HEK293 (cell line): ENCODE measurements around the gene PRKCQ.
A peak's percentile ranks its signal among the peaks of the same experiment; 100 is the strongest.

Source experiments
- CTCF ChIA-PET: fragments of 350-600 bp; formaldehyde crosslinking; extraction: SDS; loops from one replicate; lab custom pipeline; 2021; ENCODE audit warnings: antibody characterized with exemption; lab: Yijun Ruan, JAX
- POLR2A ChIA-PET: fragments of 300-600 bp; formaldehyde crosslinking; extraction: SDS; loops from one replicate; lab custom pipeline; 2020; ENCODE audit warnings: antibody characterized with exemption, inconsistent platforms; lab: Yijun Ruan, JAX
- H3K27ac ChIP-seq: fragments of 200-500 bp; sonication (Bioruptor generic); 2 replicates; pipeline ENCODE4 v1.5.1; 2014; ENCODE audit warnings: low read depth, low read length, control low read depth, inconsistent platforms; ENCODE audit errors: extremely low read depth
- H3K36me3 ChIP-seq, 2 experiments: fragments of 200-500 bp in 1 of 2; sonication (Bioruptor generic) in 1 of 2; 1 replicate in 1 of 2; 2 replicates in 1 of 2; pipeline ENCODE4 v1.5.1; 2014 to 2017; ENCODE audit warnings: inconsistent platforms in 2 of 2, low read length in 2 of 2; ENCODE audit not compliant: control insufficient read depth in 2 of 2, insufficient read depth in 1 of 2
- H3K4me1 ChIP-seq: fragments of 200-500 bp; sonication (Bioruptor generic); 2 replicates; pipeline ENCODE4 v1.5.1; 2014; ENCODE audit warnings: mild to moderate bottlenecking, low read length, inconsistent platforms; ENCODE audit not compliant: control insufficient read depth, insufficient read depth
- H3K4me3 ChIP-seq: 2 replicates; pipeline ENCODE4 v1.5.1; 2011; ENCODE audit warnings: low read depth, mild to moderate bottlenecking, control low read depth, low read length, moderate library complexity
- H3K9me3 ChIP-seq: fragments of 200-500 bp; sonication (Bioruptor generic); 2 replicates; pipeline ENCODE4 v1.5.1; 2014; ENCODE audit warnings: low read depth, low read length, inconsistent platforms; ENCODE audit not compliant: control insufficient read depth, insufficient read depth
- BCL11A ChIP-seq: fragments of 450-650 bp; formaldehyde crosslinking; IDR thresholded peaks from 2 replicates; pipeline ENCODE4 v1.5.1; 2016; ENCODE audit warnings: low read depth, missing biosample characterization, missing genetic modification characterization
- GLIS1 ChIP-seq: fragments of 450-650 bp; formaldehyde crosslinking; IDR thresholded peaks from 2 replicates; pipeline ENCODE4 v1.5.1; 2016; ENCODE audit warnings: missing biosample characterization, missing genetic modification characterization
- HOXA7 ChIP-seq: sonication (generic); formaldehyde crosslinking; IDR thresholded peaks from 2 replicates; pipeline ENCODE4 v1.8.1; 2022; ENCODE audit warnings: missing genetic modification reagents, borderline replicate concordance
- KLF10 ChIP-seq: fragments of 450-650 bp; IDR thresholded peaks from 2 replicates; pipeline ENCODE4 v1.5.1; 2018; ENCODE audit warnings: missing biosample characterization, mild to moderate bottlenecking, missing genetic modification characterization
- KLF8 ChIP-seq: fragments of 450-650 bp; formaldehyde crosslinking; IDR thresholded peaks from 2 replicates; pipeline ENCODE4 v1.5.1; 2016; ENCODE audit warnings: missing biosample characterization, missing genetic modification characterization
- MZF1 ChIP-seq: fragments of 450-650 bp; formaldehyde crosslinking; IDR thresholded peaks from 2 replicates; pipeline ENCODE4 v1.5.1; 2017; ENCODE audit warnings: missing biosample characterization, missing genetic modification characterization, borderline replicate concordance
- OVOL3 ChIP-seq: fragments of 450-650 bp; formaldehyde crosslinking; IDR thresholded peaks from 2 replicates; pipeline ENCODE4 v1.5.1; 2016; ENCODE audit warnings: missing biosample characterization, missing genetic modification characterization
- SP7 ChIP-seq: fragments of 450-650 bp; formaldehyde crosslinking; IDR thresholded peaks from 2 replicates; pipeline ENCODE4 v1.5.1; 2016; ENCODE audit warnings: missing biosample characterization, missing genetic modification characterization
- TCF7L2 ChIP-seq: IDR thresholded peaks from 2 replicates; pipeline ENCODE4 v1.6.1; 2011; ENCODE audit warnings: low read depth, mild to moderate bottlenecking, inconsistent platforms, low read length, moderate library complexity, borderline replicate concordance
- ZNF146 ChIP-seq: fragments of 450-650 bp; formaldehyde crosslinking; IDR thresholded peaks from 2 replicates; pipeline ENCODE4 v1.5.1; 2016; ENCODE audit warnings: missing biosample characterization, missing genetic modification characterization
- ZNF202 ChIP-seq: fragments of 450-650 bp; formaldehyde crosslinking; IDR thresholded peaks from 2 replicates; pipeline ENCODE4 v1.5.1; 2016; ENCODE audit warnings: missing biosample characterization, missing genetic modification characterization, borderline replicate concordance
- ZNF664 ChIP-seq: fragments of 450-650 bp; formaldehyde crosslinking; IDR thresholded peaks from 2 replicates; pipeline ENCODE4 v1.5.1; 2016; ENCODE audit warnings: missing biosample characterization, missing genetic modification characterization
- ZNF701 ChIP-seq: fragments of 450-650 bp; formaldehyde crosslinking; IDR thresholded peaks from 2 replicates; pipeline ENCODE4 v1.5.1; 2016; ENCODE audit warnings: missing biosample characterization, missing genetic modification characterization
- ZNF792 ChIP-seq: fragments of 450-650 bp; formaldehyde crosslinking; IDR thresholded peaks from 2 replicates; pipeline ENCODE4 v1.5.1; 2016; ENCODE audit warnings: missing biosample characterization, missing genetic modification characterization
- TF ChIP-seq, protein P1 (sequence below): fragments of 450-650 bp; formaldehyde crosslinking; IDR thresholded peaks from 2 replicates; pipeline ENCODE4 v1.5.1; 2017; ENCODE audit warnings: missing biosample characterization, missing genetic modification characterization
- TF ChIP-seq, protein P2 (sequence below): fragments of 450-650 bp; formaldehyde crosslinking; IDR thresholded peaks from 2 replicates; pipeline ENCODE4 v1.5.1; 2016; ENCODE audit warnings: missing biosample characterization, missing genetic modification characterization
- TF ChIP-seq, protein P3 (sequence below): fragments of 450-650 bp; formaldehyde crosslinking; IDR thresholded peaks from 2 replicates; pipeline ENCODE4 v1.5.1; 2016; ENCODE audit warnings: missing biosample characterization, missing genetic modification characterization, low read depth
- TF ChIP-seq, protein P4 (sequence below): sonication (generic); formaldehyde crosslinking; IDR thresholded peaks from 2 replicates; pipeline ENCODE4 v1.8.1; 2022; ENCODE audit warnings: mild to moderate bottlenecking, moderate library complexity, missing genetic modification reagents
- TF ChIP-seq, protein P5 (sequence below): fragments of 450-650 bp; formaldehyde crosslinking; IDR thresholded peaks from 2 replicates; pipeline ENCODE4 v1.5.1; 2016; ENCODE audit warnings: missing biosample characterization, missing genetic modification characterization

PRKCQ gene

DNA sequence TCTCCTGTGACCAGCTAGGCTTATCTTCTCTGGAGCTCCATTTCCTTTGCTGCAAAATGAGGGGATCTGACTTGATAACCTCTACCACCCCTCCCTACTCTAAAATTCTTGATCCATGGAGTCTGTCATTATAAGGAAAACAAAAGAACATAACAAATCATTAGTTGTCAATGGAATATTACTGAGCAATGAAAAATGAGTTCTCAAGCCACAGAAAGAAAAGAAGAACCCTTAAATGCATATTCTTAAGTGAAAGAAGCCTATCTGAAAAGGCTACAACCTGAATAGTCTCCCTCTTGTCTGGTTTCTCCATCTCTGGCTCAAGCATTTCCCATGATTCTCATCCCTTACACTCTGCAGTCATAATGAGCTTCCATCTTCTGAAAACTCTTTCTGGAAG is 110.4 kb downstream of the PRKCQ start:
- Histone ChIP-seq H3K4me3 (no peak overlapping the region), H3K9me3 (no peaks in the 10 kb centered on the region), H3K27ac (no peak overlapping the region), H3K4me1 (no peaks in the 10 kb centered on the region), H3K36me3 (no peaks in the 10 kb centered on the region)
- POLR2A ChIA-PET, result no interaction called here
- CTCF ChIA-PET, result no interaction called here
- TF ChIP-seq ZNF146 (tag by site-specific recombination) (peak; percentile 43; the same call in 1 of the 2 replicates), KLF8 (tag by site-specific recombination) (no peak)

DNA sequence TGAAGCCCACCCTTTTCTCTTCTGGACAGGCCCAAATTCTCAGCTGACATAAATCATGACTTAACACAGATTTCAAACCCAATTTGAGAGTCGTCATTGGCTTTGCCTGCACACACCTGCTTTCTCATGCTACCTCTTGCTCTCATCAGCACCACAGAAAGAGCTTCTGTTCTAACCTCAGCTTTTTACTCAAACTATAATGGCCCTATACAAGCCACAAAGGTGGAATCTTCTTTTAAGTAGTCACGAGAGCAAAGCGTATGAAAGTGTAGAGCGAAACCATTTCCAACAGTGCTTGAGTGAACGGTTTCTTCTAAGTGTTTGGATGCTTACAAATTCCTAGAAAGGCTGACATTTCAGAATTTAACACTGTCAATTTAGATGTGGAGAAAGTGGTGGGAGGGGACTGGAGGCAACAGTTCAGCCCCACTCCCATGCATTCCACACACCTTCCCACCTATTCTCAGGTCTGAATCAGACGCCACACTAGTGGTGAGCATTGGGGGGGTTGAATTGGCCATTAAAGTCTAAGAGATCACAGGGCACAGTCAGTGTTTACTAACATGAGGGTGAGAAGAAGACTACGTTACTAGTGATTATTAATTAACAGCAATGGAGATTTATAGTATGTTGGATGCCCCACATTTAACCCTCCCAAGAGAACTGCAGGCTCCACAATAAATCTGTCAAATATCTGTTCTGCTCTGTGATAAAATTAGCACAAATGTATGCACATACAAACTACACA is 114.0 kb downstream of the PRKCQ start:
- no peaks in the 10 kb centered on the region for H3K4me1 ChIP-seq
- ChIA-PET CTCF (no interaction called here), POLR2A (no interaction called here)
- no peaks in the 10 kb centered on the region; a peak in 1 of 3 replicates for H3K36me3 ChIP-seq
- TF ChIP-seq ZNF792 (tag by site-specific recombination), result no peak
- TF ChIP-seq TCF7L2, result no peak
- TF ChIP-seq, protein P1, sequence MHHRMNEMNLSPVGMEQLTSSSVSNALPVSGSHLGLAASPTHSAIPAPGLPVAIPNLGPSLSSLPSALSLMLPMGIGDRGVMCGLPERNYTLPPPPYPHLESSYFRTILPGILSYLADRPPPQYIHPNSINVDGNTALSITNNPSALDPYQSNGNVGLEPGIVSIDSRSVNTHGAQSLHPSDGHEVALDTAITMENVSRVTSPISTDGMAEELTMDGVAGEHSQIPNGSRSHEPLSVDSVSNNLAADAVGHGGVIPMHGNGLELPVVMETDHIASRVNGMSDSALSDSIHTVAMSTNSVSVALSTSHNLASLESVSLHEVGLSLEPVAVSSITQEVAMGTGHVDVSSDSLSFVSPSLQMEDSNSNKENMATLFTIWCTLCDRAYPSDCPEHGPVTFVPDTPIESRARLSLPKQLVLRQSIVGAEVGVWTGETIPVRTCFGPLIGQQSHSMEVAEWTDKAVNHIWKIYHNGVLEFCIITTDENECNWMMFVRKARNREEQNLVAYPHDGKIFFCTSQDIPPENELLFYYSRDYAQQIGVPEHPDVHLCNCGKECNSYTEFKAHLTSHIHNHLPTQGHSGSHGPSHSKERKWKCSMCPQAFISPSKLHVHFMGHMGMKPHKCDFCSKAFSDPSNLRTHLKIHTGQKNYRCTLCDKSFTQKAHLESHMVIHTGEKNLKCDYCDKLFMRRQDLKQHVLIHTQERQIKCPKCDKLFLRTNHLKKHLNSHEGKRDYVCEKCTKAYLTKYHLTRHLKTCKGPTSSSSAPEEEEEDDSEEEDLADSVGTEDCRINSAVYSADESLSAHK (tag by site-specific recombination), result no peak
- TF ChIP-seq, protein P2, sequence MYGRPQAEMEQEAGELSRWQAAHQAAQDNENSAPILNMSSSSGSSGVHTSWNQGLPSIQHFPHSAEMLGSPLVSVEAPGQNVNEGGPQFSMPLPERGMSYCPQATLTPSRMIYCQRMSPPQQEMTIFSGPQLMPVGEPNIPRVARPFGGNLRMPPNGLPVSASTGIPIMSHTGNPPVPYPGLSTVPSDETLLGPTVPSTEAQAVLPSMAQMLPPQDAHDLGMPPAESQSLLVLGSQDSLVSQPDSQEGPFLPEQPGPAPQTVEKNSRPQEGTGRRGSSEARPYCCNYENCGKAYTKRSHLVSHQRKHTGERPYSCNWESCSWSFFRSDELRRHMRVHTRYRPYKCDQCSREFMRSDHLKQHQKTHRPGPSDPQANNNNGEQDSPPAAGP (tag by site-specific recombination), result no peak
- TF ChIP-seq GLIS1 (tag by site-specific recombination), result no peak
- TF ChIP-seq OVOL3 (tag by site-specific recombination), result no peak
- no peak for TF ChIP-seq BCL11A (tag by site-specific recombination)
- TF ChIP-seq, protein P3, sequence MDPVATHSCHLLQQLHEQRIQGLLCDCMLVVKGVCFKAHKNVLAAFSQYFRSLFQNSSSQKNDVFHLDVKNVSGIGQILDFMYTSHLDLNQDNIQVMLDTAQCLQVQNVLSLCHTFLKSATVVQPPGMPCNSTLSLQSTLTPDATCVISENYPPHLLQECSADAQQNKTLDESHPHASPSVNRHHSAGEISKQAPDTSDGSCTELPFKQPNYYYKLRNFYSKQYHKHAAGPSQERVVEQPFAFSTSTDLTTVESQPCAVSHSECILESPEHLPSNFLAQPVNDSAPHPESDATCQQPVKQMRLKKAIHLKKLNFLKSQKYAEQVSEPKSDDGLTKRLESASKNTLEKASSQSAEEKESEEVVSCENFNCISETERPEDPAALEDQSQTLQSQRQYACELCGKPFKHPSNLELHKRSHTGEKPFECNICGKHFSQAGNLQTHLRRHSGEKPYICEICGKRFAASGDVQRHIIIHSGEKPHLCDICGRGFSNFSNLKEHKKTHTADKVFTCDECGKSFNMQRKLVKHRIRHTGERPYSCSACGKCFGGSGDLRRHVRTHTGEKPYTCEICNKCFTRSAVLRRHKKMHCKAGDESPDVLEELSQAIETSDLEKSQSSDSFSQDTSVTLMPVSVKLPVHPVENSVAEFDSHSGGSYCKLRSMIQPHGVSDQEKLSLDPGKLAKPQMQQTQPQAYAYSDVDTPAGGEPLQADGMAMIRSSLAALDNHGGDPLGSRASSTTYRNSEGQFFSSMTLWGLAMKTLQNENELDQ (tag by site-specific recombination), result no peak
- no peak for TF ChIP-seq KLF10 (tag by site-specific recombination)
- TF ChIP-seq, protein P4, sequence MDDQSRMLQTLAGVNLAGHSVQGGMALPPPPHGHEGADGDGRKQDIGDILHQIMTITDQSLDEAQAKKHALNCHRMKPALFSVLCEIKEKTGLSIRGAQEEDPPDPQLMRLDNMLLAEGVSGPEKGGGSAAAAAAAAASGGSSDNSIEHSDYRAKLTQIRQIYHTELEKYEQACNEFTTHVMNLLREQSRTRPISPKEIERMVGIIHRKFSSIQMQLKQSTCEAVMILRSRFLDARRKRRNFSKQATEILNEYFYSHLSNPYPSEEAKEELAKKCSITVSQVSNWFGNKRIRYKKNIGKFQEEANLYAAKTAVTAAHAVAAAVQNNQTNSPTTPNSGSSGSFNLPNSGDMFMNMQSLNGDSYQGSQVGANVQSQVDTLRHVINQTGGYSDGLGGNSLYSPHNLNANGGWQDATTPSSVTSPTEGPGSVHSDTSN (CRISPR knock-in tag), result no peak
- TF ChIP-seq ZNF664 (tag by site-specific recombination), result no peak
- TF ChIP-seq SP7 (tag by site-specific recombination), result no peak
- no peak for TF ChIP-seq HOXA7 (CRISPR knock-in tag)
- no peak for TF ChIP-seq ZNF202 (tag by site-specific recombination)
- TF ChIP-seq MZF1, result no peak
- TF ChIP-seq, protein P5, sequence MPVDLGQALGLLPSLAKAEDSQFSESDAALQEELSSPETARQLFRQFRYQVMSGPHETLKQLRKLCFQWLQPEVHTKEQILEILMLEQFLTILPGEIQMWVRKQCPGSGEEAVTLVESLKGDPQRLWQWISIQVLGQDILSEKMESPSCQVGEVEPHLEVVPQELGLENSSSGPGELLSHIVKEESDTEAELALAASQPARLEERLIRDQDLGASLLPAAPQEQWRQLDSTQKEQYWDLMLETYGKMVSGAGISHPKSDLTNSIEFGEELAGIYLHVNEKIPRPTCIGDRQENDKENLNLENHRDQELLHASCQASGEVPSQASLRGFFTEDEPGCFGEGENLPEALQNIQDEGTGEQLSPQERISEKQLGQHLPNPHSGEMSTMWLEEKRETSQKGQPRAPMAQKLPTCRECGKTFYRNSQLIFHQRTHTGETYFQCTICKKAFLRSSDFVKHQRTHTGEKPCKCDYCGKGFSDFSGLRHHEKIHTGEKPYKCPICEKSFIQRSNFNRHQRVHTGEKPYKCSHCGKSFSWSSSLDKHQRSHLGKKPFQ (tag by site-specific recombination), result no peak
- TF ChIP-seq ZNF701 (tag by site-specific recombination), result no peak
- no peak overlapping the region for H3K27ac ChIP-seq
- H3K4me3 ChIP-seq, result no peak overlapping the region
- H3K9me3 ChIP-seq, result no peaks in the 10 kb centered on the region
